SK-N-SH (cell line): ENCODE results near the gene TSPAN10. TPM values are rescaled to one million over a fixed set of nuclear protein-coding genes. Genes with fewer than 3 reads are reported as not detected.

Experiments
- CTCF ChIA-PET: fragments of 300-600, 350-600 bp; formaldehyde crosslinking; extraction: SDS; loops from one replicate; lab custom pipeline; 2021; lab: Yijun Ruan, JAX
- POLR2A ChIA-PET: fragments of 350-600 bp; sonication (Branson Sonifier 250); formaldehyde crosslinking; extraction: SDS; loops from one replicate; lab custom pipeline; 2020; ENCODE audit warnings: antibody characterized with exemption, inconsistent platforms; lab: Yijun Ruan, JAX
- DNase-seq: peaks from one replicate; pipeline ENCODE4 v3.0.0; 2012
- H2AFZ ChIP-seq: fragments of 200-600 bp; sonication (generic); 2 replicates; pipeline ENCODE4 v1.8.1; 2016; ENCODE audit warnings: antibody characterized with exemption, mild to moderate bottlenecking, low read depth
- H3F3A ChIP-seq: fragments of 200-600 bp; sonication (generic); replicated peaks from 2 replicates; pipeline ENCODE3; 2016; ENCODE audit warnings: antibody characterized with exemption, mild to moderate bottlenecking; ENCODE audit not compliant: insufficient read depth
- H3K27ac ChIP-seq, 2 experiments: fragments of 200-500 bp in 1 of 2; fragments of 200-600 bp in 1 of 2; sonication (Bioruptor generic) in 1 of 2; sonication (generic), shearing (Covaris generic) in 1 of 2; 2 replicates each; pipeline versions ENCODE4 v1.5.1 to v1.6.1; 2014 to 2016; ENCODE audit warnings: low read depth in 2 of 2, inconsistent platforms in 1 of 2, low read length in 1 of 2, mild to moderate bottlenecking in 1 of 2, mixed read lengths in 1 of 2
- H3K27me3 ChIP-seq: fragments of 200-600 bp; sonication (generic), shearing (Covaris generic); 2 replicates; pipeline ENCODE4 v1.6.1; 2016; ENCODE audit warnings: mixed run types; ENCODE audit not compliant: insufficient read depth
- H3K36me3 ChIP-seq, 2 experiments: fragments of 200-500 bp in 1 of 2; fragments of 200-600 bp in 1 of 2; sonication (Bioruptor generic) in 1 of 2; sonication (generic) in 1 of 2; replicated peaks in 1 of 2; 2 replicates each; pipeline versions ENCODE3 to v1.5.1; 2014 to 2016; ENCODE audit warnings: low read length in 1 of 2, mild to moderate bottlenecking in 1 of 2; ENCODE audit not compliant: insufficient read depth in 2 of 2, control insufficient read depth in 1 of 2
- H3K4me1 ChIP-seq, 2 experiments: fragments of 200-500 bp in 1 of 2; fragments of 200-600 bp in 1 of 2; sonication (Bioruptor generic) in 1 of 2; sonication (generic), shearing (Covaris generic) in 1 of 2; 2 replicates each; pipeline versions ENCODE4 v1.5.1 to v1.6.1; 2014 to 2016; ENCODE audit warnings: low read depth in 1 of 2, low read length in 1 of 2, mixed run types in 1 of 2; ENCODE audit not compliant: insufficient read depth in 2 of 2, control insufficient read depth in 1 of 2
- H3K4me2 ChIP-seq: fragments of 200-600 bp; sonication (generic), shearing (Covaris generic); 2 replicates; pipeline ENCODE4 v1.6.1; 2017; ENCODE audit warnings: mixed run types
- H3K4me3 ChIP-seq, 2 experiments: fragments of 200-500 bp in 1 of 2; fragments of 200-600 bp in 1 of 2; sonication (Bioruptor generic) in 1 of 2; sonication (generic), shearing (Covaris generic) in 1 of 2; 2 replicates each; pipeline versions ENCODE4 v1.5.1 to v1.8.1; 2014 to 2016; ENCODE audit warnings: low read depth in 2 of 2, inconsistent platforms in 1 of 2, low read length in 1 of 2, mild to moderate bottlenecking in 1 of 2, mixed read lengths in 1 of 2, moderate library complexity in 1 of 2
- H3K79me2 ChIP-seq: fragments of 200-600 bp; sonication (generic); 2 replicates; pipeline ENCODE4 v1.8.1; 2017; ENCODE audit warnings: mild to moderate bottlenecking; ENCODE audit not compliant: insufficient read depth
- H3K9ac ChIP-seq: fragments of 200-600 bp; sonication (generic); 2 replicates; pipeline ENCODE4 v1.6.1; 2017; ENCODE audit warnings: mixed run types
- H3K9me2 ChIP-seq: fragments of 200-600 bp; sonication (generic); 2 replicates; pipeline ENCODE4 v1.6.1; 2017; ENCODE audit warnings: mixed run types
- H3K9me3 ChIP-seq: fragments of 200-600 bp; sonication (generic); 2 replicates; pipeline ENCODE4 v1.6.1; 2017; ENCODE audit warnings: mixed run types, mild to moderate bottlenecking, moderate library complexity
- H4K20me1 ChIP-seq: fragments of 200-600 bp; sonication (generic); 2 replicates; pipeline ENCODE4 v1.6.1; 2017; ENCODE audit warnings: mild to moderate bottlenecking, mixed run types; ENCODE audit not compliant: insufficient read depth
- CHD2 ChIP-seq: fragments of 150-350 bp; IDR thresholded peaks from 2 replicates; pipeline ENCODE4 v1.6.1; 2018; ENCODE audit warnings: low read length; ENCODE audit not compliant: partially characterized antibody
- GABPA ChIP-seq: IDR thresholded peaks from 2 replicates; pipeline ENCODE4 v1.4.0; 2012; ENCODE audit warnings: low read depth, mild to moderate bottlenecking
- GATA2 ChIP-seq: sonication (generic); formaldehyde crosslinking; IDR thresholded peaks from 2 replicates; pipeline ENCODE4 v1.5.0; 2020; ENCODE audit warnings: mild to moderate bottlenecking, missing genetic modification reagents
- JUND ChIP-seq: IDR thresholded peaks from 2 replicates; pipeline ENCODE4 v1.4.0; 2012
- MEF2A ChIP-seq: IDR thresholded peaks from 2 replicates; pipeline ENCODE4 v1.4.0; 2012; ENCODE audit warnings: low read depth, borderline replicate concordance
- MXI1 ChIP-seq: IDR thresholded peaks from 2 replicates; pipeline ENCODE4 v1.6.1; 2012; ENCODE audit warnings: mild to moderate bottlenecking, low read depth, low read length, improper control_type of control experiment
- RAD21 ChIP-seq: IDR thresholded peaks from 2 replicates; pipeline ENCODE4 v1.6.1; 2012; ENCODE audit warnings: mild to moderate bottlenecking, low read length
- RCOR1 ChIP-seq: fragments of 150-350 bp; IDR thresholded peaks from 2 replicates; pipeline ENCODE4 v1.6.1; 2017; ENCODE audit warnings: antibody characterized with exemption, low read length
- RXRA ChIP-seq: IDR thresholded peaks from 2 replicates; pipeline ENCODE4 v1.4.0; 2012; ENCODE audit warnings: low read depth, mild to moderate bottlenecking, borderline replicate concordance
- SMC3 ChIP-seq: IDR thresholded peaks from 2 replicates; pipeline ENCODE4 v1.6.1; 2012; ENCODE audit warnings: low read depth, low read length, improper control_type of control experiment
- TAF1 ChIP-seq: IDR thresholded peaks from 2 replicates; pipeline ENCODE4 v1.6.1; 2012; ENCODE audit warnings: low read depth, mild to moderate bottlenecking, low read length, moderate library complexity, borderline replicate concordance
- TCF12 ChIP-seq: IDR thresholded peaks from 2 replicates; pipeline ENCODE4 v1.4.0; 2012
- WGBS: methylation state at CpG from one replicate; pipeline ENCODE4 v1.1.6; 2017; ENCODE audit warnings: low lambda C conversion rate; 5-methylcytosine and 5-hydroxymethylcytosine counted together
- polyA plus RNA-seq, 3 experiments: library from polyadenylated mRNA; depleted of rRNA; stranded (reverse); fragments of >200 nt; gene quantifications; 2 replicates each; pipeline ENCODE4 v1.2.3, GENCODE V29; 2012
- TF ChIP-seq, protein P1 (sequence below): fragments of 200-600 bp; sonication (generic); IDR thresholded peaks from 2 replicates; pipeline ENCODE4 v1.6.1; 2017; ENCODE audit warnings: antibody characterized with exemption, mild to moderate bottlenecking, moderate library complexity
- TF ChIP-seq, protein P2 (sequence below): fragments of 150-350 bp; IDR thresholded peaks from 2 replicates; pipeline ENCODE4 v1.6.1; 2017; ENCODE audit warnings: antibody characterized with exemption, low read length, low read depth, borderline replicate concordance
- TF ChIP-seq, protein P3 (sequence below): IDR thresholded peaks from 2 replicates; pipeline ENCODE4 v1.4.0; 2012; ENCODE audit warnings: low read depth
- TF ChIP-seq, protein P4 (sequence below): IDR thresholded peaks from 2 replicates; pipeline ENCODE4; 2012

Gene TSPAN10
- polyA plus RNA-seq, 1 of the 3 experiments (the other 2 are of a cell fraction) = 6.0 TPM

DNA sequence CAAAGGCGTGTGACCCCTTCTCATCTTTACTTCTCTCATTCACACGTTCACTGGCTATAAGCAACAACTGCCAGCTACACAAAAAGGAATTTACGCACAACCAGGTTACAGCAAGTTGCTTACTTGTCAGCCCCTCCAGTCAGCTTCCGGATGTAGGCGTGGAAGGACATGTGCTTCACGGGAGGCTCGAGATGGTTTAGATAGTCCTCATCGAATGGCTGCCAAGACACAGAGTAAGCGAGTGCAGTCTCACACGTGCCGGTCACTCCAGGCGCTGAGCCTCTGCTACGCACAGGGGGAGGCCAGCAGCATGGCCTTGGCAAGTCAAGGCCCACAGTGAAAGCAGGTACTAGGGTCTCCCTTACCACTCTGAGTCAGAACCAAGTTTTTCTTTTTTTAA is 28.4 kb upstream of the TSPAN10 start:
- H3K9ac ChIP-seq = no peak overlapping the region
- POLR2A ChIA-PET = no interaction called here

More for the DNA sequence above, 28.4 kb upstream of the TSPAN10 start:
- no peaks in the 10 kb centered on the region for H3K9me2 ChIP-seq
- H3F3A ChIP-seq = peaks cover 30% of the 10 kb centered on the region
- H3K9me3 ChIP-seq = no peaks in the 10 kb centered on the region
- H3K79me2 ChIP-seq = peaks cover 97% of the 10 kb centered on the region
- 98% methylated on average over 13 of the region's 13 CpGs for WGBS
- CTCF ChIA-PET = interaction anchor here (0.7 to 2.2 kb wide), 6 partner anchors 8 to 356 kb away, joined by 3 to 9 read pairs (median 4); no protein-coding TSS in a partner anchor
- H3K4me2 ChIP-seq = no peak overlapping the region
- peaks cover 58% of the 10 kb centered on the region for H4K20me1 ChIP-seq
- no peaks in the 10 kb centered on the region for H3K4me1 ChIP-seq
- no peak overlapping the region for H3K4me3 ChIP-seq
- DNase-seq = no peak
- H3K27me3 ChIP-seq = no peaks in the 10 kb centered on the region
- TF ChIP-seq GATA2 = no peak
- TF ChIP-seq, protein P1, sequence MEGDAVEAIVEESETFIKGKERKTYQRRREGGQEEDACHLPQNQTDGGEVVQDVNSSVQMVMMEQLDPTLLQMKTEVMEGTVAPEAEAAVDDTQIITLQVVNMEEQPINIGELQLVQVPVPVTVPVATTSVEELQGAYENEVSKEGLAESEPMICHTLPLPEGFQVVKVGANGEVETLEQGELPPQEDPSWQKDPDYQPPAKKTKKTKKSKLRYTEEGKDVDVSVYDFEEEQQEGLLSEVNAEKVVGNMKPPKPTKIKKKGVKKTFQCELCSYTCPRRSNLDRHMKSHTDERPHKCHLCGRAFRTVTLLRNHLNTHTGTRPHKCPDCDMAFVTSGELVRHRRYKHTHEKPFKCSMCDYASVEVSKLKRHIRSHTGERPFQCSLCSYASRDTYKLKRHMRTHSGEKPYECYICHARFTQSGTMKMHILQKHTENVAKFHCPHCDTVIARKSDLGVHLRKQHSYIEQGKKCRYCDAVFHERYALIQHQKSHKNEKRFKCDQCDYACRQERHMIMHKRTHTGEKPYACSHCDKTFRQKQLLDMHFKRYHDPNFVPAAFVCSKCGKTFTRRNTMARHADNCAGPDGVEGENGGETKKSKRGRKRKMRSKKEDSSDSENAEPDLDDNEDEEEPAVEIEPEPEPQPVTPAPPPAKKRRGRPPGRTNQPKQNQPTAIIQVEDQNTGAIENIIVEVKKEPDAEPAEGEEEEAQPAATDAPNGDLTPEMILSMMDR = no peak
- no peak for TF ChIP-seq CHD2
- TF ChIP-seq GABPA = no peak
- TF ChIP-seq TAF1 = no peak
- TF ChIP-seq, protein P2, sequence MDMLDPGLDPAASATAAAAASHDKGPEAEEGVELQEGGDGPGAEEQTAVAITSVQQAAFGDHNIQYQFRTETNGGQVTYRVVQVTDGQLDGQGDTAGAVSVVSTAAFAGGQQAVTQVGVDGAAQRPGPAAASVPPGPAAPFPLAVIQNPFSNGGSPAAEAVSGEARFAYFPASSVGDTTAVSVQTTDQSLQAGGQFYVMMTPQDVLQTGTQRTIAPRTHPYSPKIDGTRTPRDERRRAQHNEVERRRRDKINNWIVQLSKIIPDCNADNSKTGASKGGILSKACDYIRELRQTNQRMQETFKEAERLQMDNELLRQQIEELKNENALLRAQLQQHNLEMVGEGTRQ = no peak
- TF ChIP-seq SMC3 = no peak
- TF ChIP-seq RXRA = no peak
- no peak for TF ChIP-seq JUND
- TF ChIP-seq RAD21 = no peak
- TF ChIP-seq, protein P3, sequence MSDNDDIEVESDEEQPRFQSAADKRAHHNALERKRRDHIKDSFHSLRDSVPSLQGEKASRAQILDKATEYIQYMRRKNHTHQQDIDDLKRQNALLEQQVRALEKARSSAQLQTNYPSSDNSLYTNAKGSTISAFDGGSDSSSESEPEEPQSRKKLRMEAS = no peak
- no peak for TF ChIP-seq MEF2A
- no peak for TF ChIP-seq RCOR1
- TF ChIP-seq MXI1 = no peak
- no peak for TF ChIP-seq TCF12
- TF ChIP-seq, protein P4, sequence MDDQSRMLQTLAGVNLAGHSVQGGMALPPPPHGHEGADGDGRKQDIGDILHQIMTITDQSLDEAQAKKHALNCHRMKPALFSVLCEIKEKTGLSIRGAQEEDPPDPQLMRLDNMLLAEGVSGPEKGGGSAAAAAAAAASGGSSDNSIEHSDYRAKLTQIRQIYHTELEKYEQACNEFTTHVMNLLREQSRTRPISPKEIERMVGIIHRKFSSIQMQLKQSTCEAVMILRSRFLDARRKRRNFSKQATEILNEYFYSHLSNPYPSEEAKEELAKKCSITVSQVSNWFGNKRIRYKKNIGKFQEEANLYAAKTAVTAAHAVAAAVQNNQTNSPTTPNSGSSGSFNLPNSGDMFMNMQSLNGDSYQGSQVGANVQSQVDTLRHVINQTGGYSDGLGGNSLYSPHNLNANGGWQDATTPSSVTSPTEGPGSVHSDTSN = no peak
- H3K27ac ChIP-seq = no peak overlapping the region
- peaks cover 65 to 76% of the 10 kb centered on the region in 2 experiments for H3K36me3 ChIP-seq
- H2AFZ ChIP-seq = no peak overlapping the region
